Vagina (tissue), 2 donors: Measurements from ENCODE around the gene HTR3C.

ENCODE experiments used
- POLR2A ChIP-seq, 2 donors: fragments of 450-650 bp; IDR thresholded peaks; one replicate each; pipeline ENCODE4 v1.6.1; 2017; ENCODE audit warnings: antibody characterized with exemption in 2 of 2, mild to moderate bottlenecking in 2 of 2, moderate library complexity in 2 of 2
- POLR2AphosphoS5 ChIP-seq, 2 donors: sonication (generic); formaldehyde crosslinking; IDR thresholded peaks; one replicate each; pipeline ENCODE4 v1.9.0; 2017; ENCODE audit warnings: antibody characterized with exemption in 2 of 2, mild to moderate bottlenecking in 2 of 2, low read depth in 1 of 2; ENCODE audit not compliant: insufficient read depth in 1 of 2
- TF ChIP-seq, protein P1 (sequence below), 3 experiments: fragments of 450-650 bp in 2 of 3; fragments of 200-600 bp in 1 of 3; sonication (generic) in 1 of 3; IDR thresholded peaks; one replicate each; pipeline ENCODE4 v1.5.1; 2017 to 2019; ENCODE audit warnings: antibody characterized with exemption in 3 of 3, mild to moderate bottlenecking in 2 of 3, moderate library complexity in 2 of 3

DNA sequence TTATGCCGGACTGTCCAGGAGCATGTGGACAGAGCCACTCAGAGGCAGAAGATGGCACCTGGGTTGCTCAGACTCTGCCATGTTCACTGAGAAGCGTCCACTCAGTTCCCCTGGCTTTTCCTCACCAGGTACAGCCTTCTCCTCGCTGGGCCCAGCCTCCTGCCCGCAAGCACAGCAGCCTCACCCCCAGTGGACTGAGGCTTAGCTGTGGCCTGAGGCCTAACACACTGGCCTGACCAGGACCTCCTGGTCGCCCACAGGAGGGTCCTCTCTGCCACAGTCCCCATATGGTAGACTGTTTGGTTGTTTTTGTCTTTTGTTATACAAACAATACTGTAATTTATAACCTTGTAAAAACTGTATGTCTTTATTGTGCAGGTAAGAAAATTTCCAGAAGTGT is 15.5 kb downstream of the HTR3C start:
- TF ChIP-seq, protein P1, sequence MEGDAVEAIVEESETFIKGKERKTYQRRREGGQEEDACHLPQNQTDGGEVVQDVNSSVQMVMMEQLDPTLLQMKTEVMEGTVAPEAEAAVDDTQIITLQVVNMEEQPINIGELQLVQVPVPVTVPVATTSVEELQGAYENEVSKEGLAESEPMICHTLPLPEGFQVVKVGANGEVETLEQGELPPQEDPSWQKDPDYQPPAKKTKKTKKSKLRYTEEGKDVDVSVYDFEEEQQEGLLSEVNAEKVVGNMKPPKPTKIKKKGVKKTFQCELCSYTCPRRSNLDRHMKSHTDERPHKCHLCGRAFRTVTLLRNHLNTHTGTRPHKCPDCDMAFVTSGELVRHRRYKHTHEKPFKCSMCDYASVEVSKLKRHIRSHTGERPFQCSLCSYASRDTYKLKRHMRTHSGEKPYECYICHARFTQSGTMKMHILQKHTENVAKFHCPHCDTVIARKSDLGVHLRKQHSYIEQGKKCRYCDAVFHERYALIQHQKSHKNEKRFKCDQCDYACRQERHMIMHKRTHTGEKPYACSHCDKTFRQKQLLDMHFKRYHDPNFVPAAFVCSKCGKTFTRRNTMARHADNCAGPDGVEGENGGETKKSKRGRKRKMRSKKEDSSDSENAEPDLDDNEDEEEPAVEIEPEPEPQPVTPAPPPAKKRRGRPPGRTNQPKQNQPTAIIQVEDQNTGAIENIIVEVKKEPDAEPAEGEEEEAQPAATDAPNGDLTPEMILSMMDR (IDR thresholded peaks at IDR 0.05) = no peak
- TF ChIP-seq POLR2A (IDR thresholded peaks at IDR 0.05) (no peak), POLR2AphosphoS5 (IDR thresholded peaks at IDR 0.05; ENCODE audit: insufficient read depth in 1 of 2, low read depth in 1 of 2) (no peak)
